DMS79 (cell line): Measurements from ENCODE around the gene UGCG.
"Not testable (repeated sequence)": the region's sequence is repeated elsewhere in the genome, so short reads cannot be mapped to it uniquely, and the experiment has no call there.

Experiments
- DNase-seq: peaks from one replicate; lab custom pipeline; 2025; lab: John Stamatoyannopoulos, UW

Gene UGCG

GRCh38 chr9:111955048-111955447, 58.4 kb downstream of the UGCG start:
- no peak for DNase-seq

GRCh38 chr9:111957856-111958631, 61.4 kb downstream of the UGCG start:
- peak; percentile 18 for DNase-seq

- no peak for DNase-seq
Observed at GRCh38 chr9:111959468-111960359, 63.1 kb downstream of the UGCG start.

- DNase-seq, result not testable (repeated sequence)
Observed at GRCh38 chr9:111960485-111960884, 63.9 kb downstream of the UGCG start.

GRCh38 chr9:111961009-111961408, 64.4 kb downstream of the UGCG start:
- peak; percentile 18 for DNase-seq

- peak; percentile 91 for DNase-seq
Observed at GRCh38 chr9:111961575-111961974, 65.0 kb downstream of the UGCG start.

GRCh38 chr9:111962021-111962420, 65.4 kb downstream of the UGCG start:
- no peak for DNase-seq

- no peak for DNase-seq
Observed at GRCh38 chr9:111963995-111964394, 67.4 kb downstream of the UGCG start.

- no peak for DNase-seq
Observed at GRCh38 chr9:111965566-111966019, 69.0 kb downstream of the UGCG start.

GRCh38 chr9:111966124-111966723, 69.6 kb downstream of the UGCG start:
- DNase-seq, result no peak

GRCh38 chr9:111966861-111967291, 70.3 kb downstream of the UGCG start:
- no peak for DNase-seq

GRCh38 chr9:111967621-111968020, 71.0 kb downstream of the UGCG start:
- no peak for DNase-seq

- no peak for DNase-seq
Observed at GRCh38 chr9:111969061-111969460, 72.4 kb downstream of the UGCG start.

- no peak for DNase-seq
Observed at GRCh38 chr9:111969622-111970021, 73.0 kb downstream of the UGCG start.

- no peak for DNase-seq
Observed at GRCh38 chr9:111970827-111971226, 74.2 kb downstream of the UGCG start.

- DNase-seq, result no peak
Observed at GRCh38 chr9:111974092-111974681, 77.6 kb downstream of the UGCG start.

- no peak for DNase-seq
Observed at GRCh38 chr9:111975709-111976108, 79.1 kb downstream of the UGCG start.

- DNase-seq, result no peak
Observed at GRCh38 chr9:111978616-111979015, 82.0 kb downstream of the UGCG start.

- DNase-seq, result no peak
Observed at GRCh38 chr9:111979561-111979960, 82.9 kb downstream of the UGCG start.

GRCh38 chr9:111980398-111980797, 83.8 kb downstream of the UGCG start:
- no peak for DNase-seq

- no peak for DNase-seq
Observed at GRCh38 chr9:111983484-111983908, 86.9 kb downstream of the UGCG start.
